Activated T-cell treated with anti-CD3 and anti-CD28 coated beads for 24 hours (primary cell): ENCODE results near the gene GPX3.

Experiments used
- DNase-seq: peaks from one replicate; pipeline ENCODE4 v3.0.0-alpha.2; 2020; ENCODE audit warnings: low read depth

The GPX3 gene

GRCh38 chr5:151058301-151058700, 37.9 kb downstream of the GPX3 start:
- DNase-seq: no peak

- DNase-seq: no peak
These were observed 38.6 kb downstream of the GPX3 start for GRCh38 chr5:151058891-151059489.

DNA sequence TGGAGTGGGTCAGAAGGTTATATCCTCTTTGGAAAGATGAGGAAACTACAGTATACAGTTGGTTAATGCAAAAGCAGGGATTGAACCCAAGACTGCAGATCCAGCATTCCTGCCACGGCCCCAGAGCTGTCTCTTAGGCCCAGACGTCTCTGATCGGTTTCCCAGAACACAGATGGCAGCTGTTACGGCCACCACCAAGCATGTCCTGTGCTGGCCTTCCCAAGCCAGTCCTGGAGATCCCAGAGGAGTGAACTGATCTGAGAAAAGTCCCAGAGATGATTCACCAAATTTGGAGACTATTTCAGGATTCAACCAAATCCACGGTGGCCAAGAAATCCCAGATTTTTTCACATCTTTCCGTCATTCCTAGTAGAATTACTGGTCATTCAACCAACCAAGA, 40.4 kb downstream of the GPX3 start:
- DNase-seq: no peak

DNA sequence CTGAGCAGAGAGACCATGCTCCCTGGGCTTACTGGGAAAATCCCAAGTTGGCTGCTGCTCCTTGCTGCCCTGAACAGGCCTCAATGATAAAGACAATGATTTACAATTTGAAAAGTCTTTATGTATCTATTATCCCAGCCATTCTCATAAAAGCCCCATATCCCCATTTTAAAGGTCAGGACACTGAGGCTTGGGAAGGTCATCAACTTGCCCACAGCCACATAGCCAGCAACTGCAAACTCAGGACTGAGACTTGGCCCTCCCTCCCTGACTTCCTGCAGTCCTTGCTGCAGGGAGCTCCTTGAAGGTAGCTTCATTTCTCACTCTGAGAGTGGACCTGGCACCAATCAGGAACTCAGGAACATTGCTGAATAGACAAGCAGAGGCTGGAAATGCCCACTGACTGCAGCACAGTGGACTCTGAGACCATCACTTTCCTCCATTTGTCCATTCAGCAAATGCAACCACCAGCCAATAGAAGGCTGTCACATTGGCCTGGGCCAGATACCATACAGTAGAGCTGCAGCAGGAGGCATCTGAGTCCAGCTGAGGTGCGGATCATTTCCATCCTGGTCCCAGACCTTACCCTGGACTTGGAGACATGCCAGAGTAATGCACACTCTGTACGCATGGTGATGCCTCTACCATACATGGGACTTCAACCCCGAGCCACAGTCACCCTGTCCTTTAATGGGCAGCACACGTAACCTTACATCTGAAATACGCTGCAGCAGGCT, 42.2 kb downstream of the GPX3 start:
- no peak for DNase-seq

- no peak for DNase-seq
These were observed 43.0 kb downstream of the GPX3 start for GRCh38 chr5:151063142-151063989.

DNA sequence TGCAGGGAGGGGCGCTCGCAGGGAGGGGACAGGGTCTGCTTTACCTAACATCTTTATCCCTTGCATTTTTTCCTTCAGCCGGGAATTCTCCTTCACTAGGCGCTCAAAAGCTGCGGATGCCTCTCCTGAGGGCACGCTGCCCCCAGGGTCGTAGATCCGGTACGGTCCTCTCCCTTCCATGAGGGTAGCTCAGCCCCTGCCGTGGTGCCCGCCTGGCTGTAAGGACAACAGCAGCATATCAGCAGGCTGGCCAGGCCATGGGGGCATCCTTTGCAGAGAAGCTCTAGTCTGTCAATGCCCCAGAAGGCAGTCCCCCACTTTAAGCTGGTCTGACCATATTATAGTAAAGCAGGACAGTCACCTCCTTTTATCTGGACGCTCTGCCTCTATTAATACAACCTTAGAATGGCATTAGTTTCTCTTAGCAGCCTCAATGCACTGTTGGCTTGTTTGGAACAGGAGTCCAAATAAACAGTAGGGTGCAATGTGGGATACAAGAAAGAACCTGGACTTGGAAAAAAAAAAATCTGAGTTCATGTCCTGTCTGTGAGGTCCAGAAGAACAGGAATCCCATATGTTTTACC, 44.6 kb downstream of the GPX3 start:
- no peak for DNase-seq

DNA sequence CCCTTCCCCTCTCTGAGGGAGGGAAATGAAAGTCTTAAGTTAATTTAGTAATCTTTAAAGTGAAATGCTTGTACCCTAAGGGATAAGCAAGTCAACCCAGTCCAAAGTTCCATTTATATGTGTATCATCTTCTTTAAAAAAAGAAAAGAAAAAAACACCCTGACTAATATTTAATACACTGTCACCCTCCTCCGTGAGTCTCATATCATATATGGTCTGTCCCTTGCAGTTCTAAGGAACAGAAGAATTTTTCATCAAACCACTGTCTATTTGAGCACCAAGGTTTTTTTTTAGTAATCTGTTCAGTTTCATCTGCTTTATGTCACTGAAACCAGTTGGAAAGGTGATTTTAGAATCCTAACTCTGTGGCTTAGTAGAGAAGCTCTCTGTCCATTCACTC, 45.2 kb downstream of the GPX3 start:
- no peak for DNase-seq

- DNase-seq: no peak
These were observed 46.5 kb downstream of the GPX3 start for GRCh38 chr5:151066920-151067319.

- DNase-seq: no peak
These were observed 47.4 kb downstream of the GPX3 start for GRCh38 chr5:151067632-151068432.

DNA sequence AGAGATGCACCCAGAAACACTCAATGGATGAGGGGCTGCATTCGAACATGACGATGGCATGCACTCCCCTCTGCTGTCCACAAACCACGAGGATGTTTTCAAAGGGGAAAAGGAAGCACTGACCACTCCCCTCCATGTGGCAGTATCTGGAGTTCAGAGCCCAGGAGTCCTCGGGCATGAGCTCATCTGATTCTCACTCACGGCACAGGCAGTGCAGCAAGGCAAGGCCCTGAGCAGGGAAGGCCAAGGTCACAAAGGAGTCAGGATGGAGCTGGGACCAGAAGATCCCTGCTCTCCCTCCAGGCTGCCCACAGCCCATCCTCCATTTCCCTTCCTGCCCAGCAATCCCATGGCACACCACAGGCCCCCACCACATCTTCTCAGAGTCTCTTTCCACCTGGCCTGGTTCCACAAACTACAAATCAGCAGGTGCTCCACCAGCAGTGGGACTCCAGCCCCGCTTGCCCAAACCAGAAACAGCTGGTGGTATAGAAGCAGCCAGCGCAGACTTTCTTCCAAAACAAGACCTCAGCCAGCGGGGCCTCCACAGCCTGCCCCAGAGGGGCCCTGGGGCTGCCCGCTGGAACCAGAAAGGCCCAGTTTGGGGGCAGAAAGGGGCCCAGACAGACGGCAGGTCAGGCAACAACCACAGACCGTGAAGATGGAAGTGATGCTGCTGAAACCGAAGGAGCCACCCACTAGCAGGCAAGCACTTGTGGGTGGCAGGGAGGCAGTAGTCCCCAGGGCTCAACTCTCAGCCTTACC, 48.2 kb downstream of the GPX3 start:
- peak; percentile 44 for DNase-seq

- DNase-seq: no peak
These were observed 50.1 kb downstream of the GPX3 start for GRCh38 chr5:151070449-151070848.

DNA sequence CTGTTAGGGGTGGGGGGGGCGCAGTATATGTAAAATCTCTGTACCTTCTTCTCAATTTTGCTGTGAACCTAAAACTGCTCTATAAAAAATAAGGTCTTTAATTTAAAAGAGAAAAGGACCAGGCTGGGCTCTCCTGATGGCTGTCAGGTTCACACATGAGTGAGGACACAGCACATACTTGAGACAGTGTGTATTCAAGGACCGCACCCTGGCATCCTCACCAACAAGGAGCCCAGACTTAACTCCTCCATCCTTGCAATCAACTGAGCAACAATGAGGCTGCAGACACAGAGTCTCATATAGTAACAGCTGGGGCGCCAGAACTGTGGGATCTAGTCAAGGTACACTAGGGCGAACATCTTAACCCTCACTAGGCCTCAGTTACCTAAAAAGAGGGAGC, 50.6 kb downstream of the GPX3 start:
- DNase-seq: no peak

DNA sequence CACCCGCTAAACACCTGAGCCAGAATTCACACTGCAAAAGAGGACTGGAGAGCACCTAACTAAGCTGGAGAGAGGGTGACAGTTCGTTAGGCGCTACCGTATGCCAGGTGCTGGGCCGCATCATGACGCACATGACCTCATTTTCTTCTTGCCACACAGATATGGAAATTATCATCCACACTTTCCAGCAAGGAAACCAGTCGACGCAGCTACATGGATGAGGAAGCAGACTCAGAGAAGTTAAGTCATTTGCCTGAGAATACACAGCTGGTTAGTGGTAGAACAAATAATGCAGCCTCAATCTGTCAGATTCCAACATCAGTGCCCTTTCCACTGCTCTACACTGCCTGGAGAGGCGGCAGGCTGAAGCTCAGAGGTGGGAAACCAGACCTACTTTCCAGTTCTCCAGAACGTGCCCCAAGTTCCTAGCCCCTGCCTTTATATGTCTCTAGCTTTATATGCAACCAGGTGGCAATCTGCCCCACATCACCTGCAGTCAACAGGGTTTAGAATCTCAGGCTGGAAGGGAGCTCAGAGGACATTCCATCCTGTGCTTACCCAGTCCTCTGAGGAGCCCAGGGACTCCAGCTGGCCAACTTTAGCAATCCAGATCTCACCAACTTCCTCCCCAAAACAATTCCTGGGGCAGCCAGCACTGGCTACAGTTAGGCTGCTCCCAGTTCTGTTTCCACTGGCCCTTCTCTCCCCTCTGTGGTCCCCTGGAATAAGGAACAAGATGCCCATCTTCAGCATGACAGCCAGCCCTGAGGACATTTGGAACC, 51.6 kb downstream of the GPX3 start:
- no peak for DNase-seq

- DNase-seq: no peak
These were observed 52.2 kb downstream of the GPX3 start for GRCh38 chr5:151072630-151073025.

- DNase-seq: no peak
These were observed 52.9 kb downstream of the GPX3 start for GRCh38 chr5:151073280-151073679.

DNA sequence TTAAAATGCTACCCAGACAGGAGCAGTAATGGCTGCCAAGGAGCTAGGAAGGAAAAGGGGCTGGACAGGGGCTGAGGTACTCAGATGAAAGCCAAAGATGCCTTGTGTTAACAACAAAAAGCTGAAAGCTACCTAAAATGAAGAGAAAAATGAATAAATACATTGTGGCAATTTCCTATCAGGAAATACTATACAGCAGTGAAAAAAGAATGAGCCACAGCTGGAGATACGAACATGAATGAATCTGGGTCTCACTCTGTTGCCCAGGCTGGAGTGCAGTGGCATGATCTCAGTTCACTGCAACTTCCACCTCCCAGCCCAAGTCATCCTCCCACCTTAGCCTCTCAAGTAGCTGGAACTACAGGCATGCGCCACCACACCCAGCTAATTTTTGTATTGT, 54.2 kb downstream of the GPX3 start:
- DNase-seq: no peak

DNA sequence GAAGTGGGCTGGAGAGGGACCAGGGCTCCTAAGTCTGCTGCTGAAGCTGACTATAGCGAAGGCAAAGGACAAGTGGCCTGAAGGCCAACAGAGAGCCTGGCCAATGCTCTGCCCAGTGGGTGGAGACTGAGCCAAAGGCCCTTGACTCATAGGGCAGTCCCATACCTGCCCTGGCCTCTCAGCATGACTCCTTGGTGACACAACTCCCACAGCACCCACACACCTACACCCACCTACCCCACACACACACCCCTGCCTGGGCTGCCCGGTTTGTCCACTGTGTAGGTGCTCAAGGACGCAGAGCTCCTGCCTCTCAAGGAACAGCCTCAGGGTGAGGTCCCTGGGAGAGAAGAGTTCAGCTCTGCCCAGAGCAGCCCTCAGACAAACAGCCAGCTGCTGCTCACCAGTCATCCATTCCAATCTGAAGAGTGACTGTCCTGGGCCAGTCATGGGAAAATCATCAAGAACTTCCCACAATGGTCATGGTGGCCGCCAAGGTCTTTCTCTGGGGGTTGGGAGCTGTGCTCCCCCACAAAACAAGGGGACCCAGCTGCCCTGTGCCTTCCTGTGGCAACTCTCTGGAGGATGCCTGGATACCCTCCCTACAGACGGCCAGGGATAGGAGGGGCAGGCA, 55.4 kb downstream of the GPX3 start:
- no peak for DNase-seq

- no peak for DNase-seq
These were observed 56.2 kb downstream of the GPX3 start for GRCh38 chr5:151076616-151077015.

- no peak for DNase-seq
These were observed 57.0 kb downstream of the GPX3 start for GRCh38 chr5:151077419-151077818.

DNA sequence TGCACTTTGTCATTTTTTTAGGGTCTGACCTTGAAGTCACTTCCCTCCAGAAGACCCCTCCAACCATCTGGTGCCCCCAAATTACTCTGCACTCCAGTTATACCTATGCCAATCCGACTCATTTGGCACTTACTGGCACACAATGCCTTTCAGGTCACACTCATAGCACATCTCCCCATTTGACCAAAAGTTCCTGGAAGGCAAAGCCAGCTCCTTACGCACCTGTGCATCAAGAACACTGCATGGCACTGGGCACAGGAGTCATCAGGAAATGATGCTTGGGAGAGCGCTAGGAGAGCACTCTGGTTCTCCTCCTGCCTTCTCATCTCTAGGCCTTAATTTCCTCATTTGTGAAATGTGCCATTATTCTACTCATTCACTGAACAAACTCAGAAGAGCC, 57.6 kb downstream of the GPX3 start:
- no peak for DNase-seq
